ENCODE measurements around the gene PRKCA. TPM values are rescaled to one million over a fixed set of nuclear protein-coding genes. Genes with fewer than 3 reads are reported as not detected.
A peak's percentile ranks its signal among the peaks of the same experiment; 100 is the strongest.

Gene PRKCA
- total RNA-seq, 1 donor from 2014 or later = 5.6 TPM

DNA sequence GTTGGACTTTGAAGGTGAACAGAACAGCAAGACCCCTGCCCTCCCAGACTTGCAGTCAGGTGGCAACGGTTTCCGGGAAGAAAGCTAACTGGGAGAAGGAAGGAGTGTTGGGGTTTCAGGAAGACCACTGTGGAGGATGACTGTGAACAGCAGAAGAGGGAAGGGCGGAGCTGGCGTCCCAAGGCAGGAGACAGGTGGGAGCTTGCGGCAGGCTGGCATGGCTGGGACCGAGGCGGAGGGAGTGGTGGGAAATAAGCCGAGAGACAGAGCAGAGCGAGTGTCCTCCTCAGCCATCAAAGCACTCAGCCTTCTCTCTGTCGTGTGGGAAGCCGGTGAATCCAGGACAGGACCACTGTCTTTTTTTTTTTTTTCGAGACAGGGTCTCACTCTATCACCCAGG is 424.0 kb downstream of the PRKCA start:
- Histone ChIP-seq H3K4me1 (peaks cover 18% of the 10 kb centered on the region), H3K27me3 (ENCODE audit: low read depth) (no peaks in the 10 kb centered on the region), H3K36me3 (no peaks in the 10 kb centered on the region), H3K9me3 (replicated peaks) (no peaks in the 10 kb centered on the region), H3K27ac (replicated peaks) (no peak overlapping the region), H3K4me3 (no peak overlapping the region)
- TF ChIP-seq, protein P1, sequence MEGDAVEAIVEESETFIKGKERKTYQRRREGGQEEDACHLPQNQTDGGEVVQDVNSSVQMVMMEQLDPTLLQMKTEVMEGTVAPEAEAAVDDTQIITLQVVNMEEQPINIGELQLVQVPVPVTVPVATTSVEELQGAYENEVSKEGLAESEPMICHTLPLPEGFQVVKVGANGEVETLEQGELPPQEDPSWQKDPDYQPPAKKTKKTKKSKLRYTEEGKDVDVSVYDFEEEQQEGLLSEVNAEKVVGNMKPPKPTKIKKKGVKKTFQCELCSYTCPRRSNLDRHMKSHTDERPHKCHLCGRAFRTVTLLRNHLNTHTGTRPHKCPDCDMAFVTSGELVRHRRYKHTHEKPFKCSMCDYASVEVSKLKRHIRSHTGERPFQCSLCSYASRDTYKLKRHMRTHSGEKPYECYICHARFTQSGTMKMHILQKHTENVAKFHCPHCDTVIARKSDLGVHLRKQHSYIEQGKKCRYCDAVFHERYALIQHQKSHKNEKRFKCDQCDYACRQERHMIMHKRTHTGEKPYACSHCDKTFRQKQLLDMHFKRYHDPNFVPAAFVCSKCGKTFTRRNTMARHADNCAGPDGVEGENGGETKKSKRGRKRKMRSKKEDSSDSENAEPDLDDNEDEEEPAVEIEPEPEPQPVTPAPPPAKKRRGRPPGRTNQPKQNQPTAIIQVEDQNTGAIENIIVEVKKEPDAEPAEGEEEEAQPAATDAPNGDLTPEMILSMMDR (IDR thresholded peaks at IDR 0.05; ENCODE audit: borderline replicate concordance) = no peak
- no peak for DNase-seq
- intact Hi-C loops (cut with micrococcal nuclease) = no loop called here

DNA sequence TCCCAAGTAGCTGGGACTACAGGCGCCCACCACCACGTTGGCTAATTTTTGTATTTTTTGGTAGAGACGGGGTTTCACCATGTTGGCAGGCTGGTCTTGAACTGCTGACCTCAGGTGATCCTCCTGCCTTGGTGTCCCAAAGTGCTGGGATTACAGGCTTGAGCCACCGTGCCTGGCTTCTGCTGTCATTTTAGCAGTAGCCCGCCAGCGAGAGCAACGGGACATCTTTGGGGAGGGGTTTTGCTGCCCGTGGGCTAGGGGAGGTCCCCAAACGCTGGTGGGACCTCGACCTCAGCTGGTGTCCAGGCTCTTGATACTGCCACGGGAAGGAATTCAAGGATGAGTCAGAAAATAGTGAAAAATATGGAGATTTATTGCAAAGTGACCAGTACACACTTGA is 424.4 kb downstream of the PRKCA start:
- no peak overlapping the region for H3K27ac ChIP-seq (replicated peaks)
- no peaks in the 10 kb centered on the region for H3K27me3 ChIP-seq (ENCODE audit: low read depth)
- H3K36me3 ChIP-seq = no peaks in the 10 kb centered on the region
- TF ChIP-seq, protein P1 (IDR thresholded peaks at IDR 0.05; ENCODE audit: borderline replicate concordance) = no peak
- intact Hi-C loops (cut with micrococcal nuclease) = no loop called here
- no peak for DNase-seq
- H3K4me3 ChIP-seq = no peak overlapping the region
- no peaks in the 10 kb centered on the region for H3K9me3 ChIP-seq (replicated peaks)
- peaks cover 18% of the 10 kb centered on the region for H3K4me1 ChIP-seq

DNA sequence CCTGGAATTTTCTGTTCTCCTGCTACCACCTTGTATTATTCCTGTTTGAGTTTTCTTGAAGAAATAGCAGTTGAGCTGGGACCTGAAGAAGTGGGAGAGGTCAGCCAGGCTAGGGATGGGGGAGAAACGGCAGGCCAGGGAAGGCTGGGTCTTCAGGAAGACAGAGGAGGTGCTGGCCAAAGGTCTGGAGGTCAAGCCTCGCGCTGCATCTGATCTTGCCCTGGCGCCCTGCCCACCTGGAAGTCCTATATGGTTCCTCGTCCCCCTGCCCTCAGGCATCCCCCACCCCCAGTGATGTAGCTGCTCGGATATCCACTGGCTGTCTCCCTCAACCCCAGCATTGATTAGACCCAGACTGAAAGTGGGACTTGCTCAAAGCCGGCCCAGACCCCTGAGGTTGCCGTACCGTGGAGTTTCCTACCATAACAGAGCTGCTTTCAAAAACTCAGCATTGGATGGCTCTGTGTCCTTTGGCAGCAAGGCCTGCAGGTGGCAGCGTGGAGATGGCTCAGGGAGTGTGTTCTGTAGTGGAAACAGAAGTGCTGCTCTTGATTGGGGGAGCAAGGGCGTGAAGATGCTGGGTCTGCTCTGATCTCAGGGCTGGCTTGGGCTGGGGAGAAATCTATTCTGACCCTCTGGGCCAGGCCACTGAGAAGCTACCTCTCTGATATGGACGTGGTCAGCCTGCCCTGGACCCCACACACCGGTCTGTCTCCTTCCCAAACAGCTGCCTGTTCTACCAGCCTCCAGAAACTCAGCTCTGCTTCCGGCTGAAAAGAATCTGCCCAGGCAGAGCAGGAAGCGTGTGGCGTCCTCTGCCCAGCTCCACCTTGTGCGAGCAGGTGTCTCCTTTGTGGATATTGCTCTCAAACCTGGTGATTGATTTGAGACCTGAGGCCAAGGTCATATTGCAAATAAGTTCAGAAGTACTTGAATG is 425.5 kb downstream of the PRKCA start:
- DNase-seq = peak; percentile 28
- peaks cover 18% of the 10 kb centered on the region for H3K4me1 ChIP-seq
- H3K4me3 ChIP-seq = no peak overlapping the region
- H3K27me3 ChIP-seq (ENCODE audit: low read depth) = no peaks in the 10 kb centered on the region
- H3K9me3 ChIP-seq (replicated peaks) = no peaks in the 10 kb centered on the region
- H3K27ac ChIP-seq (replicated peaks) = no peak overlapping the region
- intact Hi-C loops (cut with micrococcal nuclease) = no loop called here
- TF ChIP-seq, protein P1 (IDR thresholded peaks at IDR 0.05; ENCODE audit: borderline replicate concordance) = peak; percentile 68
- no peaks in the 10 kb centered on the region for H3K36me3 ChIP-seq

DNA sequence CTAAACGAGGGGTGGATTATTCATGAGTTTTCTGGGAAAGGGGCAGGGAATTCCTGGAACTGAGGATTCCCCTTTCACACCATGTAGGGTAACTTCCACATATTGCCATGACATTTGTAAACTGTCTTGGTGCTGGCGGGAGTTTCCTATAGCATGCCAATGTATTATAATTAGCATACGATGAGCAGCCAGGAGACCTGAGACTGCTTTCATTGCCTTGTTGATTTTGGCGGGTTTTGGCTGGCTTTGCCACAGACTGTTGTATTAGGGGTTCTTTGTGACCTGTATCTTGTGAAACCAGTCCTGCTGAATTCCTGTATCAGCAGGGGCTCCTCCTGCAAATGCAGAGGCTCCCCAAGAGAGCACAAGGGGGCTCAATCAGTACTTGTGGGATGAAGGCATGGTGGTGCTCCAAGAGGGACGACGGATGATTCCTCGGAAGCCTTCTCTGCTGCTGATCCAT is 428.1 kb downstream of the PRKCA start:
- Histone ChIP-seq H3K4me1 (no peaks in the 10 kb centered on the region), H3K27me3 (ENCODE audit: low read depth) (no peaks in the 10 kb centered on the region), H3K4me3 (no peak overlapping the region), H3K36me3 (peaks cover 2% of the 10 kb centered on the region), H3K9me3 (replicated peaks) (no peaks in the 10 kb centered on the region), H3K27ac (replicated peaks) (no peak overlapping the region)
- TF ChIP-seq, protein P1 (IDR thresholded peaks at IDR 0.05; ENCODE audit: borderline replicate concordance) = no peak
- no peak for DNase-seq
- intact Hi-C loops (cut with micrococcal nuclease) = no loop called here

DNA sequence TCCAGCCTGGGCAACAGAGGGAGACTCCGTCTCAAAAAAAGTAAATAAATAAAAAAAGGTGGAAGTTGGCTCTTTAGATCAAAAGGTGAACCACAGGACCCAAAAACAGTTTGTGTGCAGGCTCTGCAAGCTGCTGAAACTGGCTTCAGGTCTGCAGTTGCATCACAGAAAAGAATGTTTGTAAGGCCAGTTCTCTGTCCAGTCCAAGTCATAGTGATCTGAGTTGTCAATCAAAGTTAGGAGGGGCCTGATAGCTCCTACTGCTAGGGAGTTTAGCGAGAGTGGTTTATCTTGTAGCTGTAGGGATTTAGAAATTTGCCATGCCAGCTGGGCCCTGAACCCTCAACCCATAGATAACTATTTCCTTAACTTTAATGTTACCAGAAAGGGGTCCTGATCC is 431.3 kb downstream of the PRKCA start:
- no peak for DNase-seq
- intact Hi-C loops (cut with micrococcal nuclease) = no loop called here
- Histone ChIP-seq H3K9me3 (replicated peaks) (no peaks in the 10 kb centered on the region), H3K4me3 (no peak overlapping the region), H3K27me3 (ENCODE audit: low read depth) (no peaks in the 10 kb centered on the region), H3K36me3 (peaks cover 12% of the 10 kb centered on the region), H3K27ac (replicated peaks) (no peak overlapping the region), H3K4me1 (peaks cover 9% of the 10 kb centered on the region)
- TF ChIP-seq, protein P1 (IDR thresholded peaks at IDR 0.05; ENCODE audit: borderline replicate concordance) = no peak
